T-cell (primary cell): ENCODE data around the gene TGM2. TPM values are rescaled to one million over a fixed set of nuclear protein-coding genes. Genes with fewer than 3 reads are reported as not detected.

ENCODE experiments used
- ATAC-seq, 4 experiments: fragments of 200-7000 bp in 3 of 4; fragments of 150-1000 bp in 1 of 4; cut with Tn5 transposase; replicated peaks in 1 of 4; 1 replicate in 3 of 4; 2 replicates in 1 of 4; pipeline ENCODE4 v1.10.0; 2021; ENCODE audit warnings: moderate library complexity in 3 of 4, mild to moderate bottlenecking in 2 of 4, moderate number of reproducible peaks in 1 of 4
- CTCF ChIA-PET, 2 donors: fragments of 300-600 bp; sonication (Branson Sonifier 250); formaldehyde crosslinking; loops; one replicate each; lab custom pipeline; 2022; ENCODE audit warnings: antibody characterized with exemption in 2 of 2; lab: Charles Lee
- POLR2A ChIA-PET, 2 donors: fragments of 300-600 bp; sonication (Branson Sonifier 250); formaldehyde crosslinking; loops; one replicate each; lab custom pipeline; 2022; ENCODE audit warnings: antibody characterized with exemption in 2 of 2; lab: Charles Lee
- DNase-seq, 35 experiments: peaks; one replicate each; pipeline versions ENCODE4 v3.0.0 to v3.0.0-alpha.2; 2013 to 2023
- H3K27ac ChIP-seq: one replicate; pipeline ENCODE4 v1.5.1; 2013; ENCODE audit warnings: low read length
- H3K27me3 ChIP-seq, 2 experiments: replicated peaks in 1 of 2; 1 replicate in 1 of 2; 2 replicates in 1 of 2; pipeline versions ENCODE4 v1.6.1 to v1.7.0; 2013; ENCODE audit warnings: low read length in 1 of 2, mixed read lengths in 1 of 2; ENCODE audit not compliant: control insufficient read depth in 2 of 2, insufficient read depth in 2 of 2; ENCODE audit errors: extremely low read depth in 1 of 2
- H3K36me3 ChIP-seq, 2 donors: 1 replicate in 1 of 2; 2 replicates in 1 of 2; pipeline versions ENCODE4 v1.6.1 to v1.7.0; 2013; ENCODE audit warnings: low read length in 1 of 2; ENCODE audit not compliant: control insufficient read depth in 2 of 2, insufficient read depth in 1 of 2; ENCODE audit errors: extremely low read depth in 1 of 2
- H3K4me1 ChIP-seq, 2 experiments: 1 replicate in 1 of 2; 2 replicates in 1 of 2; pipeline versions ENCODE4 v1.6.1 to v1.7.0; 2013; ENCODE audit warnings: low read length in 2 of 2, mixed read lengths in 1 of 2; ENCODE audit not compliant: insufficient read depth in 2 of 2, control insufficient read depth in 1 of 2; ENCODE audit errors: extremely low read depth in 1 of 2
- H3K4me3 ChIP-seq, 2 donors: 1 replicate in 1 of 2; 2 replicates in 1 of 2; pipeline versions ENCODE4 v1.5.1 to v1.7.0; 2013; ENCODE audit warnings: mild to moderate bottlenecking in 2 of 2, low read length in 1 of 2, moderate library complexity in 1 of 2; ENCODE audit not compliant: control insufficient read depth in 1 of 2; ENCODE audit errors: extremely low read depth in 1 of 2
- H3K9me3 ChIP-seq: 2 replicates; pipeline ENCODE4 v1.7.0; 2013
- H3K27ac Mint-ChIP-seq, 2 donors: one replicate each; pipeline ENCODE4 v1.8.0; 2020 to 2021; ENCODE audit warnings: mild to moderate bottlenecking in 2 of 2, mixed read lengths in 2 of 2
- H3K27me3 Mint-ChIP-seq, 2 donors: one replicate each; pipeline ENCODE4 v1.8.0; 2021 to 2022; ENCODE audit warnings: mixed read lengths in 2 of 2
- H3K36me3 Mint-ChIP-seq: one replicate; pipeline ENCODE4 v1.8.0; 2021; ENCODE audit warnings: mixed read lengths
- H3K4me1 Mint-ChIP-seq, 3 donors: one replicate each; pipeline ENCODE4 v1.8.0; 2020 to 2022; ENCODE audit warnings: mixed read lengths in 3 of 3, mild to moderate bottlenecking in 1 of 3
- H3K4me3 Mint-ChIP-seq, 3 donors: one replicate each; pipeline ENCODE4 v1.8.0; 2020 to 2022; ENCODE audit warnings: mild to moderate bottlenecking in 3 of 3, mixed read lengths in 3 of 3, moderate library complexity in 3 of 3
- H3K9me3 Mint-ChIP-seq, 3 donors: one replicate each; pipeline ENCODE4 v1.8.0; 2020 to 2022; ENCODE audit warnings: mixed read lengths in 3 of 3
- WGBS: methylation state at CpG from one replicate; pipeline ENCODE4 v1.1.5; 2013; ENCODE audit warnings: missing lambda C conversion rate; ENCODE audit not compliant: insufficient coverage; 5-methylcytosine and 5-hydroxymethylcytosine counted together
- total RNA-seq, 35 experiments: library from RNA in 6 of 35; stranded (reverse) in 6 of 35; fragments of 120-200 nt in 1 of 35; gene quantifications; one replicate each; pipeline versions ENCODE4 v1.2.1 to v1.2.4 and lab custom pipeline; 2013 to 2026

The TGM2 gene
- total RNA-seq, 5 donors from 2014 or later (not counting 1 experiment from before 2014, with no cell fraction given), result 0.62 to 1.8 (median 1.2) TPM; not detected in 2

- Mint-ChIP-seq H3K27me3 (peaks cover 23 to 39% of the 10 kb centered on the region in 2 donors), H3K4me3 (no peak overlapping the region), H3K9me3 (no peaks in the 10 kb centered on the region), H3K4me1 (peaks cover 5 to 11% (median 7%) of the 10 kb centered on the region in 3 donors), H3K27ac (no peak overlapping the region), H3K36me3 (no peaks in the 10 kb centered on the region)
- Histone ChIP-seq H3K4me1 (peaks cover 0 to 5% of the 10 kb centered on the region in 2 experiments), H3K9me3 (no peaks in the 10 kb centered on the region), H3K27ac (no peak overlapping the region), H3K27me3 (peaks cover 0 to 40% of the 10 kb centered on the region in 2 experiments), H3K4me3 (no peak overlapping the region), H3K36me3 (no peaks in the 10 kb centered on the region)
- ATAC-seq (no peak), DNase-seq (no peak)
- 69% methylated on average over 7 of the region's 11 CpGs for WGBS
- ChIA-PET POLR2A (no interaction called here), CTCF (interaction anchor here in 1 of 2 donors (1.3 kb wide), 1 partner anchor 109 kb away, joined by 4 read pairs; no protein-coding TSS in a partner anchor)
These were observed 1.7 kb upstream of the TGM2 start for GRCh38 chr20:38166703-38167233.

- H3K27me3 Mint-ChIP-seq, result peaks cover 23 to 37% of the 10 kb centered on the region in 2 donors
- POLR2A ChIA-PET, result no interaction called here
- Histone ChIP-seq H3K36me3 (no peaks in the 10 kb centered on the region), H3K4me3 (no peak overlapping the region), H3K9me3 (no peaks in the 10 kb centered on the region), H3K27me3 (peaks cover 0 to 45% of the 10 kb centered on the region in 2 experiments), H3K27ac (no peak overlapping the region), H3K4me1 (peaks cover 0 to 5% of the 10 kb centered on the region in 2 experiments)
- CTCF ChIA-PET, result interaction anchor here in 1 of 2 donors (1.3 kb wide), 1 partner anchor 108 kb away, joined by 4 read pairs; no protein-coding TSS in a partner anchor
- WGBS, result 85% methylated on average over 8 of the region's 11 CpGs
- H3K4me3 Mint-ChIP-seq, result peak overlapping the region in 1 of 3 donors; percentile 10
- ATAC-seq (no peak), DNase-seq (no peak)
- H3K4me1 Mint-ChIP-seq, result peaks cover 5 to 11% (median 7%) of the 10 kb centered on the region in 3 donors
- no peak overlapping the region for H3K27ac Mint-ChIP-seq
- no peaks in the 10 kb centered on the region for H3K9me3 Mint-ChIP-seq
- no peaks in the 10 kb centered on the region for H3K36me3 Mint-ChIP-seq
These were observed 1.1 kb upstream of the TGM2 start for GRCh38 chr20:38165966-38166702.

GRCh38 chr20:38164624-38165088 is 414 bp downstream of the TGM2 start:
- H3K4me3 ChIP-seq, result no peak overlapping the region
- H3K27me3 Mint-ChIP-seq, result peaks cover 19 to 35% of the 10 kb centered on the region in 2 donors
- no peaks in the 10 kb centered on the region for H3K36me3 ChIP-seq
- 83% methylated on average over 9 of the region's 14 CpGs for WGBS
- ChIA-PET POLR2A (no interaction called here), CTCF (no interaction called here)
- no peak overlapping the region for H3K4me3 Mint-ChIP-seq
- no peaks in the 10 kb centered on the region for H3K9me3 ChIP-seq
- DNase-seq (no peak), ATAC-seq (no peak)
- H3K4me1 ChIP-seq, result peaks cover 0 to 5% of the 10 kb centered on the region in 2 experiments
- H3K27me3 ChIP-seq, result peaks cover 0 to 43% of the 10 kb centered on the region in 2 experiments
- no peaks in the 10 kb centered on the region for H3K9me3 Mint-ChIP-seq
- no peak overlapping the region for H3K27ac ChIP-seq
- H3K27ac Mint-ChIP-seq, result no peak overlapping the region
- H3K4me1 Mint-ChIP-seq, result peaks cover 5 to 11% (median 7%) of the 10 kb centered on the region in 3 donors
- H3K36me3 Mint-ChIP-seq, result no peaks in the 10 kb centered on the region

- Mint-ChIP-seq H3K4me1 (peaks cover 5 to 10% (median 7%) of the 10 kb centered on the region in 3 donors), H3K27me3 (peaks cover 19 to 35% of the 10 kb centered on the region in 2 donors), H3K27ac (no peak overlapping the region), H3K36me3 (no peaks in the 10 kb centered on the region), H3K4me3 (no peak overlapping the region), H3K9me3 (no peaks in the 10 kb centered on the region)
- peaks cover 0 to 40% of the 10 kb centered on the region in 2 experiments for H3K27me3 ChIP-seq
- no CpG with 5 or more reads among the region's 5 CpGs for whole genome bisulfite sequencing
- no peak for DNase-seq
- H3K9me3 ChIP-seq, result no peaks in the 10 kb centered on the region
- H3K36me3 ChIP-seq, result no peaks in the 10 kb centered on the region
- H3K4me1 ChIP-seq, result peaks cover 0 to 5% of the 10 kb centered on the region in 2 experiments
- H3K4me3 ChIP-seq, result no peak overlapping the region
- POLR2A ChIA-PET, result no interaction called here
- ATAC-seq, result no peak
- CTCF ChIA-PET, result no interaction called here
- no peak overlapping the region for H3K27ac ChIP-seq
These were observed 1.0 kb downstream of the TGM2 start for GRCh38 chr20:38164069-38164468.

GRCh38 chr20:38162878-38163875 is 1.9 kb downstream of the TGM2 start:
- no peaks in the 10 kb centered on the region for H3K9me3 ChIP-seq
- ChIA-PET POLR2A (no interaction called here), CTCF (no interaction called here)
- H3K4me3 ChIP-seq, result no peak overlapping the region
- ATAC-seq, result no peak
- Mint-ChIP-seq H3K4me1 (peaks cover 3 to 7% (median 5%) of the 10 kb centered on the region in 3 donors), H3K36me3 (no peaks in the 10 kb centered on the region), H3K4me3 (no peak overlapping the region), H3K27me3 (peaks cover 19 to 35% of the 10 kb centered on the region in 2 donors), H3K27ac (no peak overlapping the region), H3K9me3 (no peaks in the 10 kb centered on the region)
- H3K4me1 ChIP-seq, result peaks cover 0 to 5% of the 10 kb centered on the region in 2 experiments
- peaks cover 0 to 40% of the 10 kb centered on the region in 2 experiments for H3K27me3 ChIP-seq
- no peak overlapping the region for H3K27ac ChIP-seq
- DNase-seq, result no peak
- WGBS, result 90% methylated on average over 9 of the region's 15 CpGs
- H3K36me3 ChIP-seq, result no peaks in the 10 kb centered on the region

- H3K9me3 ChIP-seq, result no peaks in the 10 kb centered on the region
- H3K27ac ChIP-seq, result no peak overlapping the region
- H3K4me1 ChIP-seq, result peaks cover 0 to 5% of the 10 kb centered on the region in 2 experiments
- ChIA-PET CTCF (no interaction called here), POLR2A (no interaction called here)
- Mint-ChIP-seq H3K9me3 (no peaks in the 10 kb centered on the region), H3K27me3 (peaks cover 19 to 35% of the 10 kb centered on the region in 2 donors), H3K4me1 (peaks cover 3 to 7% (median 5%) of the 10 kb centered on the region in 3 donors), H3K4me3 (no peak overlapping the region), H3K36me3 (no peaks in the 10 kb centered on the region), H3K27ac (no peak overlapping the region)
- no peaks in the 10 kb centered on the region for H3K36me3 ChIP-seq
- ATAC-seq, result no peak
- H3K4me3 ChIP-seq, result no peak overlapping the region
- peaks cover 0 to 40% of the 10 kb centered on the region in 2 experiments for H3K27me3 ChIP-seq
- WGBS, result no CpG with 5 or more reads among the region's 2 CpGs
- DNase-seq, result no peak
These were observed 2.9 kb downstream of the TGM2 start for GRCh38 chr20:38162149-38162548.
